ENCODE results near the gene ADORA2B.
A peak's percentile ranks its signal among the peaks of the same experiment; 100 is the strongest.

The ADORA2B gene

GRCh38 chr17:15996322-15996721 is 51.4 kb downstream of the ADORA2B start:
- no peak for DNase-seq

- DNase-seq, result no peak
These were observed 53.2 kb downstream of the ADORA2B start for GRCh38 chr17:15998031-15998562.

- DNase-seq, result peak; percentile 82
These were observed 54.4 kb downstream of the ADORA2B start, which contains the start of the genes TTC19 and ZSWIM7 for GRCh38 chr17:15999141-15999973. Gene TTC19, plus strand, starts transcription at chr17:15999824. Its CDS starts 25 bp downstream, at chr17:15999849. Gene ZSWIM7, minus strand, starts transcription at chr17:15999704. Its CDS starts 110 bp downstream, at chr17:15999594.

GRCh38 chr17:15999974-16000827 is 55.3 kb downstream of the ADORA2B start:
- DNase-seq, result peak; percentile 30

GRCh38 chr17:16001226-16001897 is 56.4 kb downstream of the ADORA2B start:
- DNase-seq, result no peak

- no peak for DNase-seq
These were observed 57.9 kb downstream of the ADORA2B start for GRCh38 chr17:16002708-16003260.

- DNase-seq, result no peak
These were observed 58.9 kb downstream of the ADORA2B start for GRCh38 chr17:16003841-16004240.

GRCh38 chr17:16005636-16006035 is 60.7 kb downstream of the ADORA2B start:
- no peak for DNase-seq

GRCh38 chr17:16007439-16007838 is 62.5 kb downstream of the ADORA2B start:
- DNase-seq, result no peak

GRCh38 chr17:16013943-16014407 is 69.0 kb downstream of the ADORA2B start:
- DNase-seq, result no peak

- DNase-seq, result no peak
These were observed 74.4 kb downstream of the ADORA2B start for GRCh38 chr17:16019347-16019746.

GRCh38 chr17:16023881-16024280 is 79.0 kb downstream of the ADORA2B start:
- no peak for DNase-seq

GRCh38 chr17:16025202-16025601 is 80.3 kb downstream of the ADORA2B start:
- DNase-seq, result no peak
